NCI-H1436 treated with DMSO at 0.1 percent for 48 hours (cell line): ENCODE data around the gene DNHD1.

Source experiments
- DNase-seq: peaks from one replicate; lab custom pipeline; 2025; lab: John Stamatoyannopoulos, UW

Gene DNHD1

GRCh38 chr11:6538456-6538855, 41.4 kb downstream of the DNHD1 start:
- DNase-seq, result no peak

- no peak for DNase-seq
Measured at GRCh38 chr11:6538945-6539344, 41.9 kb downstream of the DNHD1 start.

GRCh38 chr11:6539748-6540268, 42.7 kb downstream of the DNHD1 start:
- DNase-seq, result no peak

- DNase-seq, result no peak
Measured at GRCh38 chr11:6541356-6541755, 44.3 kb downstream of the DNHD1 start.

GRCh38 chr11:6542727-6543126, 45.6 kb downstream of the DNHD1 start:
- DNase-seq, result no peak

GRCh38 chr11:6544921-6545850, 48.1 kb downstream of the DNHD1 start:
- DNase-seq, result no peak

- DNase-seq, result no peak
Measured at GRCh38 chr11:6545917-6546605, 49.0 kb downstream of the DNHD1 start.

- no peak for DNase-seq
Measured at GRCh38 chr11:6546735-6547134, 49.7 kb downstream of the DNHD1 start.

- no peak for DNase-seq
Measured at GRCh38 chr11:6547177-6547576, 50.1 kb downstream of the DNHD1 start.

- DNase-seq, result no peak
Measured at GRCh38 chr11:6548121-6548520, 51.0 kb downstream of the DNHD1 start.

- DNase-seq, result no peak
Measured at GRCh38 chr11:6548641-6549040, 51.6 kb downstream of the DNHD1 start.

- no peak for DNase-seq
Measured at GRCh38 chr11:6553634-6554033, 56.6 kb downstream of the DNHD1 start.

- no peak for DNase-seq
Measured at GRCh38 chr11:6554828-6555706, 58.0 kb downstream of the DNHD1 start.

- no peak for DNase-seq
Measured at GRCh38 chr11:6556139-6556949, 59.3 kb downstream of the DNHD1 start.

GRCh38 chr11:6557063-6557462, 60.0 kb downstream of the DNHD1 start:
- DNase-seq, result no peak

GRCh38 chr11:6557761-6558674, 60.9 kb downstream of the DNHD1 start:
- DNase-seq, result no peak

- DNase-seq, result no peak
Measured at GRCh38 chr11:6559369-6559768, 62.3 kb downstream of the DNHD1 start.

GRCh38 chr11:6561288-6561687, 64.2 kb downstream of the DNHD1 start:
- DNase-seq, result no peak

GRCh38 chr11:6563121-6563619, 66.1 kb downstream of the DNHD1 start:
- no peak for DNase-seq

GRCh38 chr11:6563667-6564066, 66.6 kb downstream of the DNHD1 start:
- DNase-seq, result no peak
